ENCODE results near the gene TSHZ2.

TSHZ2 gene

DNA sequence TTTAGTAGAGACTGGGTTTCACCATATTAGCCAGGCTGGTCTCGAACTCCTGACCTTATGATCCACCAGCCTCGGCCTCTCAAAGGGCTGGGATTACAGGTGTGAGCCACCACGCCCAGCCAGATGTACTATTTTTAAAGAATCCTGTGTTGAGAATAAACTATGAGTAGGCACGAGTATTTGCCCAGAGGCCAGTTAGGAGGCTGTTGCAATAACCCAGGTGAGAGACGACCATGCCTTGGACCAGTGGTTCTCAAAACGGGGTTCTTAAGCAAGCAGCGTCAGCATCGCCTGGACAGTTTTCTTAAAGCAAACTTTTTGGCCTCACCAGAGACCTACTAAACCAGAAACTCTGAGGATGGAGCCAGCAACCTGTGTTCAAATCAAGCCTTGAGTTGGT is 362.7 kb downstream of the TSHZ2 start:
- no CpG with 5 or more reads among the region's 8 CpGs for WGBS (ENCODE audit: insufficient coverage, insufficient read length)
- Histone ChIP-seq H3K9me3 (ENCODE audit: control insufficient read depth, insufficient read depth, low read length) (no peaks in the 10 kb centered on the region), H3K4me1 (ENCODE audit: control insufficient read depth, insufficient read depth, low read length) (no peaks in the 10 kb centered on the region), H3K27ac (ENCODE audit: low read length) (no peak overlapping the region), H3K4me3 (ENCODE audit: low read length) (no peak overlapping the region), H3K27me3 (ENCODE audit: control insufficient read depth, insufficient read depth, low read length) (no peaks in the 10 kb centered on the region), H3K36me3 (ENCODE audit: control insufficient read depth, insufficient read depth, low read length) (no peaks in the 10 kb centered on the region)
- no peak for DNase-seq (ENCODE audit: low read depth, low spot score)

DNA sequence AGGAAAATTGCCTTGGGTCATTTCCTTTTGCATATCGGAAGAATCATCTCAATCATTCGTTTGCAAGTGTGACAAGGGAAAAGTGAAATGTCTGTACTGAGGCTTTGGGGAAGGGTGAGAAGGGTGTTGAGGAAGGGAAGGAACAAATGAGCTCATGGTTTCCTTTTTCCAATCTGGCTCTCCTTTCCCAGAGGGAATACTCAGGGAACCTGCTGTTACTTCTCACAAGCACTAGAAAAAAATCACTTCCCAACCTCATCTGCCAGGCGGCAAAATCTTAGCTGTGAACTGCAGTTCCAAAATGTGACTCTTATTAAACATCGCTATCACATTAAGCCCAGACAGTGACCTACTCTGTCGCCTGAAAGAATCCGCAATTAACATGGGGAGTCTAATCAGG is 363.4 kb downstream of the TSHZ2 start:
- Histone ChIP-seq H3K9me3 (ENCODE audit: control insufficient read depth, insufficient read depth, low read length) (no peaks in the 10 kb centered on the region), H3K4me1 (ENCODE audit: control insufficient read depth, insufficient read depth, low read length) (no peaks in the 10 kb centered on the region), H3K36me3 (ENCODE audit: control insufficient read depth, insufficient read depth, low read length) (no peaks in the 10 kb centered on the region), H3K4me3 (ENCODE audit: low read length) (no peak overlapping the region), H3K27ac (ENCODE audit: low read length) (no peak overlapping the region), H3K27me3 (ENCODE audit: control insufficient read depth, insufficient read depth, low read length) (no peaks in the 10 kb centered on the region)
- DNase-seq (ENCODE audit: low read depth, low spot score), result no peak
- WGBS (ENCODE audit: insufficient coverage, insufficient read length), result no CpG with 5 or more reads among the region's 6 CpGs

GRCh38 chr20:53336892-53337291 is 364.7 kb downstream of the TSHZ2 start:
- no peak overlapping the region for H3K27ac ChIP-seq (ENCODE audit: low read length)
- WGBS (ENCODE audit: insufficient coverage, insufficient read length), result no CpG with 5 or more reads among the region's 3 CpGs
- H3K27me3 ChIP-seq (ENCODE audit: control insufficient read depth, insufficient read depth, low read length), result no peaks in the 10 kb centered on the region
- no peaks in the 10 kb centered on the region for H3K9me3 ChIP-seq (ENCODE audit: control insufficient read depth, insufficient read depth, low read length)
- no peak overlapping the region for H3K4me3 ChIP-seq (ENCODE audit: low read length)
- no peaks in the 10 kb centered on the region for H3K4me1 ChIP-seq (ENCODE audit: control insufficient read depth, insufficient read depth, low read length)
- no peaks in the 10 kb centered on the region for H3K36me3 ChIP-seq (ENCODE audit: control insufficient read depth, insufficient read depth, low read length)
- no peak for DNase-seq (ENCODE audit: low read depth, low spot score)

- H3K36me3 ChIP-seq (ENCODE audit: control insufficient read depth, insufficient read depth, low read length), result no peaks in the 10 kb centered on the region
- no peak for DNase-seq (ENCODE audit: low read depth, low spot score)
- no peak overlapping the region for H3K27ac ChIP-seq (ENCODE audit: low read length)
- H3K27me3 ChIP-seq (ENCODE audit: control insufficient read depth, insufficient read depth, low read length), result no peaks in the 10 kb centered on the region
- no peaks in the 10 kb centered on the region for H3K4me1 ChIP-seq (ENCODE audit: control insufficient read depth, insufficient read depth, low read length)
- WGBS (ENCODE audit: insufficient coverage, insufficient read length), result no CpG with 5 or more reads among the region's 8 CpGs
- H3K4me3 ChIP-seq (ENCODE audit: low read length), result no peak overlapping the region
- H3K9me3 ChIP-seq (ENCODE audit: control insufficient read depth, insufficient read depth, low read length), result no peaks in the 10 kb centered on the region
Observed at GRCh38 chr20:53337390-53338101, 365.4 kb downstream of the TSHZ2 start.

GRCh38 chr20:53338716-53339115 is 366.6 kb downstream of the TSHZ2 start:
- no peaks in the 10 kb centered on the region for H3K4me1 ChIP-seq (ENCODE audit: control insufficient read depth, insufficient read depth, low read length)
- no peaks in the 10 kb centered on the region for H3K27me3 ChIP-seq (ENCODE audit: control insufficient read depth, insufficient read depth, low read length)
- H3K4me3 ChIP-seq (ENCODE audit: low read length), result no peak overlapping the region
- no CpG with 5 or more reads among the region's 4 CpGs for WGBS (ENCODE audit: insufficient coverage, insufficient read length)
- no peaks in the 10 kb centered on the region for H3K9me3 ChIP-seq (ENCODE audit: control insufficient read depth, insufficient read depth, low read length)
- no peak for DNase-seq (ENCODE audit: low read depth, low spot score)
- no peak overlapping the region for H3K27ac ChIP-seq (ENCODE audit: low read length)
- no peaks in the 10 kb centered on the region for H3K36me3 ChIP-seq (ENCODE audit: control insufficient read depth, insufficient read depth, low read length)

GRCh38 chr20:53342429-53342828 is 370.3 kb downstream of the TSHZ2 start:
- WGBS (ENCODE audit: insufficient coverage, insufficient read length), result no CpG with 5 or more reads among the region's 6 CpGs
- Histone ChIP-seq H3K27me3 (ENCODE audit: control insufficient read depth, insufficient read depth, low read length) (no peaks in the 10 kb centered on the region), H3K27ac (ENCODE audit: low read length) (no peak overlapping the region)

GRCh38 chr20:53343448-53343847 is 371.3 kb downstream of the TSHZ2 start:
- no peaks in the 10 kb centered on the region for H3K4me1 ChIP-seq (ENCODE audit: control insufficient read depth, insufficient read depth, low read length)
- no peak overlapping the region for H3K4me3 ChIP-seq (ENCODE audit: low read length)
- H3K27ac ChIP-seq (ENCODE audit: low read length), result no peak overlapping the region
- WGBS (ENCODE audit: insufficient coverage, insufficient read length), result no CpG with 5 or more reads among the region's 6 CpGs
- H3K36me3 ChIP-seq (ENCODE audit: control insufficient read depth, insufficient read depth, low read length), result no peaks in the 10 kb centered on the region
- H3K27me3 ChIP-seq (ENCODE audit: control insufficient read depth, insufficient read depth, low read length), result no peaks in the 10 kb centered on the region
- H3K9me3 ChIP-seq (ENCODE audit: control insufficient read depth, insufficient read depth, low read length), result no peaks in the 10 kb centered on the region
- DNase-seq (ENCODE audit: low read depth, low spot score), result no peak

More at GRCh38 chr20:53342429-53342828, 370.3 kb downstream of the TSHZ2 start:
- DNase-seq (ENCODE audit: low read depth, low spot score), result no peak
- H3K36me3 ChIP-seq (ENCODE audit: control insufficient read depth, insufficient read depth, low read length), result no peaks in the 10 kb centered on the region
- H3K4me3 ChIP-seq (ENCODE audit: low read length), result no peak overlapping the region
- no peaks in the 10 kb centered on the region for H3K9me3 ChIP-seq (ENCODE audit: control insufficient read depth, insufficient read depth, low read length)
- no peaks in the 10 kb centered on the region for H3K4me1 ChIP-seq (ENCODE audit: control insufficient read depth, insufficient read depth, low read length)

- DNase-seq (ENCODE audit: low read depth, low spot score), result no peak
- Histone ChIP-seq H3K9me3 (ENCODE audit: control insufficient read depth, insufficient read depth, low read length) (no peaks in the 10 kb centered on the region), H3K27ac (ENCODE audit: low read length) (no peak overlapping the region), H3K27me3 (ENCODE audit: control insufficient read depth, insufficient read depth, low read length) (no peaks in the 10 kb centered on the region), H3K36me3 (ENCODE audit: control insufficient read depth, insufficient read depth, low read length) (no peaks in the 10 kb centered on the region), H3K4me1 (ENCODE audit: control insufficient read depth, insufficient read depth, low read length) (no peaks in the 10 kb centered on the region), H3K4me3 (ENCODE audit: low read length) (no peak overlapping the region)
- no CpG with 5 or more reads among the region's 1 CpG for WGBS (ENCODE audit: insufficient coverage, insufficient read length)
Observed at GRCh38 chr20:53344891-53345290, 372.7 kb downstream of the TSHZ2 start.

GRCh38 chr20:53345536-53346334 is 373.6 kb downstream of the TSHZ2 start:
- Histone ChIP-seq H3K4me1 (ENCODE audit: control insufficient read depth, insufficient read depth, low read length) (no peaks in the 10 kb centered on the region), H3K27ac (ENCODE audit: low read length) (no peak overlapping the region), H3K9me3 (ENCODE audit: control insufficient read depth, insufficient read depth, low read length) (no peaks in the 10 kb centered on the region), H3K36me3 (ENCODE audit: control insufficient read depth, insufficient read depth, low read length) (no peaks in the 10 kb centered on the region), H3K27me3 (ENCODE audit: control insufficient read depth, insufficient read depth, low read length) (no peaks in the 10 kb centered on the region), H3K4me3 (ENCODE audit: low read length) (no peak overlapping the region)
- WGBS (ENCODE audit: insufficient coverage, insufficient read length), result no CpG with 5 or more reads among the region's 18 CpGs
- no peak for DNase-seq (ENCODE audit: low read depth, low spot score)

DNA sequence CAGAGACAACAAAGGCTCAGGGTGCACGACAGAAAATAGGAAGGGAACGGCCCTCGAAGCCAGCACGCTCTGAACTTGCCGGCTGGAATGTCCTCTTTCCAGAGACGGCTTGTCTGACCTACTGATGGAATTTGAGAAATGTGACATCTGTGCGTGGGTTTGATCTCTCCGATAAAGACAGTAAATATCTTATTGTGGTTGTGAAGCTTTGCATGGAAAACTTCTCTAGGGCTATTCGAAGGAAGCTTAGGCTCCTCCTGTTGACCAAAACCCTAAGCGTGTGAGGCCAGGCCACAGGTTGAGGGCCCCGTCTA is 374.1 kb downstream of the TSHZ2 start:
- H3K36me3 ChIP-seq (ENCODE audit: control insufficient read depth, insufficient read depth, low read length), result no peaks in the 10 kb centered on the region
- H3K9me3 ChIP-seq (ENCODE audit: control insufficient read depth, insufficient read depth, low read length), result no peaks in the 10 kb centered on the region
- H3K27ac ChIP-seq (ENCODE audit: low read length), result no peak overlapping the region
- DNase-seq (ENCODE audit: low read depth, low spot score), result no peak
- H3K4me1 ChIP-seq (ENCODE audit: control insufficient read depth, insufficient read depth, low read length), result no peaks in the 10 kb centered on the region
- H3K4me3 ChIP-seq (ENCODE audit: low read length), result no peak overlapping the region
- H3K27me3 ChIP-seq (ENCODE audit: control insufficient read depth, insufficient read depth, low read length), result no peaks in the 10 kb centered on the region
- no CpG with 5 or more reads among the region's 11 CpGs for WGBS (ENCODE audit: insufficient coverage, insufficient read length)

- Histone ChIP-seq H3K27ac (ENCODE audit: low read length) (no peak overlapping the region), H3K36me3 (ENCODE audit: control insufficient read depth, insufficient read depth, low read length) (no peaks in the 10 kb centered on the region), H3K4me1 (ENCODE audit: control insufficient read depth, insufficient read depth, low read length) (no peaks in the 10 kb centered on the region), H3K9me3 (ENCODE audit: control insufficient read depth, insufficient read depth, low read length) (no peaks in the 10 kb centered on the region), H3K27me3 (ENCODE audit: control insufficient read depth, insufficient read depth, low read length) (no peaks in the 10 kb centered on the region), H3K4me3 (ENCODE audit: low read length) (no peak overlapping the region)
- WGBS (ENCODE audit: insufficient coverage, insufficient read length), result no CpG with 5 or more reads among the region's 2 CpGs
- DNase-seq (ENCODE audit: low read depth, low spot score), result no peak
Observed at GRCh38 chr20:53349730-53350129, 377.6 kb downstream of the TSHZ2 start.
